WTC11 (cell line): ENCODE measurements around the gene DOP1A. TPM values are rescaled to one million over a fixed set of nuclear protein-coding genes. Genes with fewer than 3 reads are reported as not detected.

Source experiments
- ATAC-seq: fragments of 200-7000 bp; cut with Tn5 transposase; 2 replicates; pipeline ENCODE4 v1.10.0; 2021; ENCODE audit warnings: mild to moderate bottlenecking, moderate library complexity
- CTCF ChIA-PET: fragments of 300-600 bp; sonication (Branson Sonifier 250); formaldehyde crosslinking; loops from one replicate; lab custom pipeline; 2021; ENCODE audit warnings: antibody characterized with exemption; lab: Charles Lee
- POLR2A ChIA-PET: fragments of 350-600 bp; sonication (Branson Sonifier 250); formaldehyde crosslinking; loops from one replicate; lab custom pipeline; 2021; ENCODE audit warnings: antibody characterized with exemption; lab: Charles Lee
- DNase-seq: peaks from one replicate; pipeline ENCODE4 v3.0.0; 2021; ENCODE audit warnings: low spot score
- H3K27ac Mint-ChIP-seq: 2 replicates; pipeline ENCODE4 v1.8.0; 2021; ENCODE audit warnings: mixed read lengths
- H3K27me3 Mint-ChIP-seq: 2 replicates; pipeline ENCODE4 v1.8.0; 2021; ENCODE audit warnings: low read depth, mild to moderate bottlenecking, moderate library complexity, mixed read lengths
- H3K36me3 Mint-ChIP-seq: 2 replicates; pipeline ENCODE4 v1.8.0; 2021; ENCODE audit warnings: mixed read lengths
- H3K4me1 Mint-ChIP-seq: 2 replicates; pipeline ENCODE4 v1.8.0; 2022; ENCODE audit warnings: mixed read lengths
- H3K4me3 Mint-ChIP-seq: 2 replicates; pipeline ENCODE4 v1.8.0; 2021; ENCODE audit warnings: mild to moderate bottlenecking, moderate library complexity, mixed read lengths
- H3K9me3 Mint-ChIP-seq: 2 replicates; pipeline ENCODE4 v1.8.0; 2021; ENCODE audit warnings: mixed read lengths
- ATF3 ChIP-seq: sonication (generic); formaldehyde crosslinking; conservative IDR thresholded peaks from 2 replicates; pipeline ENCODE4 v1.8.1; 2022; ENCODE audit warnings: mild to moderate bottlenecking, missing genetic modification reagents
- CREB1 ChIP-seq: sonication (generic); formaldehyde crosslinking; IDR thresholded peaks from 2 replicates; pipeline ENCODE4 v1.8.0; 2023; ENCODE audit warnings: mild to moderate bottlenecking, missing genetic modification reagents
- E2F1 ChIP-seq: sonication (generic); formaldehyde crosslinking; IDR thresholded peaks from 2 replicates; pipeline ENCODE4 v1.8.0; 2022; ENCODE audit warnings: mild to moderate bottlenecking, missing genetic modification reagents
- ELF4 ChIP-seq: sonication (generic); formaldehyde crosslinking; IDR thresholded peaks from 2 replicates; pipeline ENCODE4 v1.8.1; 2022; ENCODE audit warnings: low read depth, mild to moderate bottlenecking, moderate library complexity, missing genetic modification reagents
- GABPB1 ChIP-seq: sonication (generic); formaldehyde crosslinking; IDR thresholded peaks from 2 replicates; pipeline ENCODE4 v1.8.1; 2023; ENCODE audit warnings: mild to moderate bottlenecking, missing genetic modification reagents
- JAZF1 ChIP-seq: fragments of 250-450 bp; sonication (Bioruptor Pico); IDR thresholded peaks from 2 replicates; pipeline ENCODE4 v1.9.0; 2021; ENCODE audit warnings: moderate library complexity, mild to moderate bottlenecking, inconsistent platforms
- JUN ChIP-seq: sonication (generic); formaldehyde crosslinking; IDR thresholded peaks from 2 replicates; pipeline ENCODE4 v1.8.0; 2023; ENCODE audit warnings: mild to moderate bottlenecking, missing genetic modification reagents
- NFATC4 ChIP-seq: fragments of 250-450 bp; sonication (Bioruptor Pico); IDR thresholded peaks from 2 replicates; pipeline ENCODE4 v1.9.0; 2021; ENCODE audit warnings: mild to moderate bottlenecking
- NR2C2 ChIP-seq: sonication (generic); formaldehyde crosslinking; IDR thresholded peaks from 2 replicates; pipeline ENCODE4 v1.8.0; 2022; ENCODE audit warnings: mild to moderate bottlenecking, missing genetic modification reagents
- NR3C1 ChIP-seq: sonication (generic); formaldehyde crosslinking; conservative IDR thresholded peaks from 2 replicates; pipeline ENCODE4 v1.8.1; 2023; ENCODE audit warnings: low read depth, mild to moderate bottlenecking, missing genetic modification reagents
- TCF7 ChIP-seq: sonication (generic); formaldehyde crosslinking; IDR thresholded peaks from 2 replicates; pipeline ENCODE4 v1.8.0; 2022; ENCODE audit warnings: mild to moderate bottlenecking, low read depth, missing genetic modification reagents, moderate library complexity
- USF1 ChIP-seq: sonication (generic); formaldehyde crosslinking; IDR thresholded peaks from 2 replicates; pipeline ENCODE4 v1.8.0; 2022; ENCODE audit warnings: mild to moderate bottlenecking, missing genetic modification reagents
- ZNF416 ChIP-seq: fragments of 250-450 bp; sonication (Bioruptor Pico); IDR thresholded peaks from 2 replicates; pipeline ENCODE4 v1.9.0; 2021; ENCODE audit warnings: mild to moderate bottlenecking, inconsistent platforms
- ZNF532 ChIP-seq: fragments of 250-450 bp; sonication (Bioruptor Pico); IDR thresholded peaks from 2 replicates; pipeline ENCODE4 v1.9.0; 2021; ENCODE audit warnings: mild to moderate bottlenecking, borderline replicate concordance
- total RNA-seq: library from RNA; stranded (reverse); gene quantifications from 3 replicates; pipeline ENCODE4 v1.2.3, GENCODE V29; 2021
- TF ChIP-seq, protein P1 (sequence below): sonication (generic); formaldehyde crosslinking; IDR thresholded peaks from 2 replicates; pipeline ENCODE4 v1.8.1; 2023; ENCODE audit warnings: mild to moderate bottlenecking, missing genetic modification reagents
- TF ChIP-seq, protein P2 (sequence below): sonication (generic); formaldehyde crosslinking; IDR thresholded peaks from 2 replicates; pipeline ENCODE4 v1.8.0; 2023; ENCODE audit warnings: missing genetic modification reagents
- TF ChIP-seq, protein P3 (sequence below): fragments of 250-450 bp; sonication (Bioruptor Pico); IDR thresholded peaks from 2 replicates; pipeline ENCODE4 v1.9.0; 2021; ENCODE audit warnings: mild to moderate bottlenecking
- TF ChIP-seq, protein P4 (sequence below): sonication (generic); formaldehyde crosslinking; IDR thresholded peaks from 2 replicates; pipeline ENCODE4 v1.8.0; 2022; ENCODE audit warnings: missing genetic modification reagents
- TF ChIP-seq, protein P5 (sequence below): sonication (generic); formaldehyde crosslinking; IDR thresholded peaks from 2 replicates; pipeline ENCODE4 v1.8.1; 2022; ENCODE audit warnings: missing genetic modification reagents, borderline replicate concordance

The DOP1A gene
- total RNA-seq, 1 experiment from 2014 or later: 16.9 TPM

DNA sequence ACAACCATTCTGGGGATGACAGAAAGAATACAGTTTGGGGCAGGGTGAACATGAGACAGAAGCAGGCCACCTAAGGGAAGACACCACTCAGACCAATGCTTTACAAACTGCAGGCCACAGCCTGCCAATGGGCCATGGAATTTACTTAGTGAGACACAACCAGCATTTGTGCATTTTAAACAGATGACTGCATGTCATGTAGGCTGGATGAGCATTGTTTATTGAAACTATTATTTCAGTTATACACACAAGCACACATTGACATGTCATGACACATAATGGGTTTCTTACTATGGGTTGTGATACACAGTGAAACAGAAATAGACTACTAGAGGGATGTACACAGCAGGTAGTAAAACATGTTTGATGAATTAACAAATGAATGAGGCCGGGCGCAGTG, 117.6 kb downstream of the DOP1A start:
- no peaks in the 10 kb centered on the region for H3K27me3 Mint-ChIP-seq
- POLR2A ChIA-PET: no interaction called here
- no peak for TF ChIP-seq ELF4
- TF ChIP-seq, protein P1, sequence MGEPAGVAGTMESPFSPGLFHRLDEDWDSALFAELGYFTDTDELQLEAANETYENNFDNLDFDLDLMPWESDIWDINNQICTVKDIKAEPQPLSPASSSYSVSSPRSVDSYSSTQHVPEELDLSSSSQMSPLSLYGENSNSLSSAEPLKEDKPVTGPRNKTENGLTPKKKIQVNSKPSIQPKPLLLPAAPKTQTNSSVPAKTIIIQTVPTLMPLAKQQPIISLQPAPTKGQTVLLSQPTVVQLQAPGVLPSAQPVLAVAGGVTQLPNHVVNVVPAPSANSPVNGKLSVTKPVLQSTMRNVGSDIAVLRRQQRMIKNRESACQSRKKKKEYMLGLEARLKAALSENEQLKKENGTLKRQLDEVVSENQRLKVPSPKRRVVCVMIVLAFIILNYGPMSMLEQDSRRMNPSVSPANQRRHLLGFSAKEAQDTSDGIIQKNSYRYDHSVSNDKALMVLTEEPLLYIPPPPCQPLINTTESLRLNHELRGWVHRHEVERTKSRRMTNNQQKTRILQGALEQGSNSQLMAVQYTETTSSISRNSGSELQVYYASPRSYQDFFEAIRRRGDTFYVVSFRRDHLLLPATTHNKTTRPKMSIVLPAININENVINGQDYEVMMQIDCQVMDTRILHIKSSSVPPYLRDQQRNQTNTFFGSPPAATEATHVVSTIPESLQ (CRISPR knock-in tag): no peak
- no peak for TF ChIP-seq E2F1 (CRISPR knock-in tag)
- TF ChIP-seq, protein P2, sequence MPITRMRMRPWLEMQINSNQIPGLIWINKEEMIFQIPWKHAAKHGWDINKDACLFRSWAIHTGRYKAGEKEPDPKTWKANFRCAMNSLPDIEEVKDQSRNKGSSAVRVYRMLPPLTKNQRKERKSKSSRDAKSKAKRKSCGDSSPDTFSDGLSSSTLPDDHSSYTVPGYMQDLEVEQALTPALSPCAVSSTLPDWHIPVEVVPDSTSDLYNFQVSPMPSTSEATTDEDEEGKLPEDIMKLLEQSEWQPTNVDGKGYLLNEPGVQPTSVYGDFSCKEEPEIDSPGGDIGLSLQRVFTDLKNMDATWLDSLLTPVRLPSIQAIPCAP (CRISPR knock-in tag): no peak
- TF ChIP-seq NFATC4 (CRISPR knock-in tag): no peak
- TF ChIP-seq USF1: no peak
- TF ChIP-seq TCF7: no peak
- no peak for TF ChIP-seq CREB1 (CRISPR knock-in tag)
- TF ChIP-seq, protein P3, sequence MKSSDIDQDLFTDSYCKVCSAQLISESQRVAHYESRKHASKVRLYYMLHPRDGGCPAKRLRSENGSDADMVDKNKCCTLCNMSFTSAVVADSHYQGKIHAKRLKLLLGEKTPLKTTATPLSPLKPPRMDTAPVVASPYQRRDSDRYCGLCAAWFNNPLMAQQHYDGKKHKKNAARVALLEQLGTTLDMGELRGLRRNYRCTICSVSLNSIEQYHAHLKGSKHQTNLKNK (CRISPR knock-in tag): no peak
- TF ChIP-seq, protein P4, sequence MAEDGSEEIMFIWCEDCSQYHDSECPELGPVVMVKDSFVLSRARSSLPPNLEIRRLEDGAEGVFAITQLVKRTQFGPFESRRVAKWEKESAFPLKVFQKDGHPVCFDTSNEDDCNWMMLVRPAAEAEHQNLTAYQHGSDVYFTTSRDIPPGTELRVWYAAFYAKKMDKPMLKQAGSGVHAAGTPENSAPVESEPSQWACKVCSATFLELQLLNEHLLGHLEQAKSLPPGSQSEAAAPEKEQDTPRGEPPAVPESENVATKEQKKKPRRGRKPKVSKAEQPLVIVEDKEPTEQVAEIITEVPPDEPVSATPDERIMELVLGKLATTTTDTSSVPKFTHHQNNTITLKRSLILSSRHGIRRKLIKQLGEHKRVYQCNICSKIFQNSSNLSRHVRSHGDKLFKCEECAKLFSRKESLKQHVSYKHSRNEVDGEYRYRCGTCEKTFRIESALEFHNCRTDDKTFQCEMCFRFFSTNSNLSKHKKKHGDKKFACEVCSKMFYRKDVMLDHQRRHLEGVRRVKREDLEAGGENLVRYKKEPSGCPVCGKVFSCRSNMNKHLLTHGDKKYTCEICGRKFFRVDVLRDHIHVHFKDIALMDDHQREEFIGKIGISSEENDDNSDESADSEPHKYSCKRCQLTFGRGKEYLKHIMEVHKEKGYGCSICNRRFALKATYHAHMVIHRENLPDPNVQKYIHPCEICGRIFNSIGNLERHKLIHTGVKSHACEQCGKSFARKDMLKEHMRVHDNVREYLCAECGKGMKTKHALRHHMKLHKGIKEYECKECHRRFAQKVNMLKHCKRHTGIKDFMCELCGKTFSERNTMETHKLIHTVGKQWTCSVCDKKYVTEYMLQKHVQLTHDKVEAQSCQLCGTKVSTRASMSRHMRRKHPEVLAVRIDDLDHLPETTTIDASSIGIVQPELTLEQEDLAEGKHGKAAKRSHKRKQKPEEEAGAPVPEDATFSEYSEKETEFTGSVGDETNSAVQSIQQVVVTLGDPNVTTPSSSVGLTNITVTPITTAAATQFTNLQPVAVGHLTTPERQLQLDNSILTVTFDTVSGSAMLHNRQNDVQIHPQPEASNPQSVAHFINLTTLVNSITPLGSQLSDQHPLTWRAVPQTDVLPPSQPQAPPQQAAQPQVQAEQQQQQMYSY (CRISPR knock-in tag): no peak
- TF ChIP-seq, all 79 proteins: peak for 0
- H3K27ac Mint-ChIP-seq: no peak overlapping the region
- ATAC-seq (no peak), DNase-seq (no peak)
- peaks cover 76% of the 10 kb centered on the region for H3K36me3 Mint-ChIP-seq
- CTCF ChIA-PET: interaction anchor here (1.1 kb wide), 1 partner anchor 30 kb away, joined by 3 read pairs; no protein-coding TSS in a partner anchor
- no peak overlapping the region for H3K4me3 Mint-ChIP-seq
- H3K9me3 Mint-ChIP-seq: no peaks in the 10 kb centered on the region
- H3K4me1 Mint-ChIP-seq: peaks cover 9% of the 10 kb centered on the region

DNA sequence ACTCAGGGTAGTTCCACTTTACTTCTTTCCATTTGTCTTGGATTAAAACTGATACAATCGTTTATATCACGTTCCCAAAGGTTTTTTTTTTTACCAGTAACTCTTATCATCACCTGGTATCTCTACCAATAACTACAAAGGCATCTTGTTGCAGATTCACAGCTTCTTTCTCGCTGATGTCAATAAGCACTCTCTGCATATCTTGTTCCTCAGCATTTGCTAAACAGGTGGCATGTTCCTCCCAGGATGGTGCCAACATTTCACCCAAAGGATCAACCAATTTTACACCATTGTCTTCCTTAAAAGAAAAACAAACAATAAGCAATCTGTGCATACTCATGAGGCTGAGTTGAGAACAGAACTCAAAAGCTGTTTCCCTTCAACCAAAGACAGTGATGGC, 121.0 kb downstream of the DOP1A start:
- H3K27me3 Mint-ChIP-seq: no peaks in the 10 kb centered on the region
- ChIA-PET CTCF (interaction anchor here (0.5 to 1.3 kb wide), 2 partner anchors 9 to 123 kb away, joined by 3 to 4 read pairs; partner anchors contain the start of gene UBE3D), POLR2A (no interaction called here)
- H3K4me1 Mint-ChIP-seq: peaks cover 11% of the 10 kb centered on the region
- no peak for ATAC-seq
- H3K27ac Mint-ChIP-seq: no peak overlapping the region
- peaks cover 54% of the 10 kb centered on the region for H3K36me3 Mint-ChIP-seq
- DNase-seq: no peak
- H3K4me3 Mint-ChIP-seq: no peak overlapping the region
- no peaks in the 10 kb centered on the region for H3K9me3 Mint-ChIP-seq
- TF ChIP-seq JUN (CRISPR knock-in tag): no peak
- TF ChIP-seq ZNF416: no peak
- TF ChIP-seq NR2C2: no peak
- no peak for TF ChIP-seq GABPB1 (CRISPR knock-in tag)
- no peak for TF ChIP-seq ATF3 (CRISPR knock-in tag)
- TF ChIP-seq NR3C1 (CRISPR knock-in tag): no peak
- TF ChIP-seq, protein P5, sequence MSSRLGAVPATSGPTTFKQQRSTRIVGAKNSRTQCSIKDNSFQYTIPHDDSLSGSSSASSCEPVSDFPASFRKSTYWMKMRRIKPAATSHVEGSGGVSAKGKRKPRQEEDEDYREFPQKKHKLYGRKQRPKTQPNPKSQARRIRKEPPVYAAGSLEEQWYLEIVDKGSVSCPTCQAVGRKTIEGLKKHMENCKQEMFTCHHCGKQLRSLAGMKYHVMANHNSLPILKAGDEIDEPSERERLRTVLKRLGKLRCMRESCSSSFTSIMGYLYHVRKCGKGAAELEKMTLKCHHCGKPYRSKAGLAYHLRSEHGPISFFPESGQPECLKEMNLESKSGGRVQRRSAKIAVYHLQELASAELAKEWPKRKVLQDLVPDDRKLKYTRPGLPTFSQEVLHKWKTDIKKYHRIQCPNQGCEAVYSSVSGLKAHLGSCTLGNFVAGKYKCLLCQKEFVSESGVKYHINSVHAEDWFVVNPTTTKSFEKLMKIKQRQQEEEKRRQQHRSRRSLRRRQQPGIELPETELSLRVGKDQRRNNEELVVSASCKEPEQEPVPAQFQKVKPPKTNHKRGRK: no peak
- TF ChIP-seq JAZF1 (CRISPR knock-in tag): no peak
- TF ChIP-seq ZNF532 (CRISPR knock-in tag): no peak
